Measurements from ENCODE around the gene PPP1R14B. TPM values are rescaled to one million over a fixed set of nuclear protein-coding genes. Genes with fewer than 3 reads are reported as not detected.

Gene PPP1R14B
- total and polyA plus RNA-seq, 2 of the 13 experiments (the other 11 are each of a cell fraction or from before 2014, with no cell fraction given) = 110 to 148 TPM

DNA sequence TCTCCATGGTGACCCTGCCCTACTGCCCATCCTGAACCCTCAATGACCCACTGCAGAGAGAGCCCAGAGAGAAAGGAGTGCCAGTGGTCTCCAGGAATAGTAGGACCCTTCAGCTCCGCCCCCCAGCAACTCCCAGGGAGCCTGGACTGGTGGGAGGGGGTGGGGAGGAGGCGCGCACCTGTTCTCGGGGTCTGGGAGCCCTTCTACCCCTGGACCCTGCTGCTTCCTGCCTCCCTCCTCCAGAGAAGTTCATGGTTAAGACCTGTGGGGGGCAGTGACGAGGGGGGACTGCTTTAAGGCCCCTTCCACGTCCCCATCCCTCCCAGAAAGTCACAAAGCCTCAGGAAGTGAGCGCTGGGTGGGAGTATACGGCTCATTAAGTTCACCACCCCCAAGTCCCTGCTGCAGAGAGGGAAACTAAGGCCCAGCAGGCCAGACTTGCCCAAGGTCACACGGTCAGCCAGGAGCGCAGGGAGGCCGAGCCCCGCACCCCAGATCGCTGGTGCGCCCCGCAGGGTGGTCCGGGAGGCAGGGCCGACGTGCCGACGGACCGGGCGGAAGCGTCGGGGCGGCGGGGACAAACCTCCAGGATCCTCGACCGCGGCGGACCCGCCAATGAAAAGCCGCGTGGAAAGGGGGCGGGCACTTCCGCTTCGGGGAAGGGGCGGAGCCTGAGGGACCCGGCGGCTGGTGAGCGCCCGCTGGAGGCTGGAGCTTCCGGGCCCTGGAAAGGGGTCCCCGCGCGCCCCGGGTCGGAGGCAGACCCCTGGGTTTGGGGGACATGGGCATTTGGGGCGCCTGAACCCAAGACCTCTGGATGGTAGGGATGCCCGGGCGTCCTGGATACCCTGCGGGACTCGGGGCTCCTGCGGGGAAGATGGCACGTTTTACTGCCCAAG lies 20.9 kb downstream of the PPP1R14B start, which contains the start of the genes NUDT22 and TRPT1 (continued):
- TF ChIP-seq, protein P1, sequence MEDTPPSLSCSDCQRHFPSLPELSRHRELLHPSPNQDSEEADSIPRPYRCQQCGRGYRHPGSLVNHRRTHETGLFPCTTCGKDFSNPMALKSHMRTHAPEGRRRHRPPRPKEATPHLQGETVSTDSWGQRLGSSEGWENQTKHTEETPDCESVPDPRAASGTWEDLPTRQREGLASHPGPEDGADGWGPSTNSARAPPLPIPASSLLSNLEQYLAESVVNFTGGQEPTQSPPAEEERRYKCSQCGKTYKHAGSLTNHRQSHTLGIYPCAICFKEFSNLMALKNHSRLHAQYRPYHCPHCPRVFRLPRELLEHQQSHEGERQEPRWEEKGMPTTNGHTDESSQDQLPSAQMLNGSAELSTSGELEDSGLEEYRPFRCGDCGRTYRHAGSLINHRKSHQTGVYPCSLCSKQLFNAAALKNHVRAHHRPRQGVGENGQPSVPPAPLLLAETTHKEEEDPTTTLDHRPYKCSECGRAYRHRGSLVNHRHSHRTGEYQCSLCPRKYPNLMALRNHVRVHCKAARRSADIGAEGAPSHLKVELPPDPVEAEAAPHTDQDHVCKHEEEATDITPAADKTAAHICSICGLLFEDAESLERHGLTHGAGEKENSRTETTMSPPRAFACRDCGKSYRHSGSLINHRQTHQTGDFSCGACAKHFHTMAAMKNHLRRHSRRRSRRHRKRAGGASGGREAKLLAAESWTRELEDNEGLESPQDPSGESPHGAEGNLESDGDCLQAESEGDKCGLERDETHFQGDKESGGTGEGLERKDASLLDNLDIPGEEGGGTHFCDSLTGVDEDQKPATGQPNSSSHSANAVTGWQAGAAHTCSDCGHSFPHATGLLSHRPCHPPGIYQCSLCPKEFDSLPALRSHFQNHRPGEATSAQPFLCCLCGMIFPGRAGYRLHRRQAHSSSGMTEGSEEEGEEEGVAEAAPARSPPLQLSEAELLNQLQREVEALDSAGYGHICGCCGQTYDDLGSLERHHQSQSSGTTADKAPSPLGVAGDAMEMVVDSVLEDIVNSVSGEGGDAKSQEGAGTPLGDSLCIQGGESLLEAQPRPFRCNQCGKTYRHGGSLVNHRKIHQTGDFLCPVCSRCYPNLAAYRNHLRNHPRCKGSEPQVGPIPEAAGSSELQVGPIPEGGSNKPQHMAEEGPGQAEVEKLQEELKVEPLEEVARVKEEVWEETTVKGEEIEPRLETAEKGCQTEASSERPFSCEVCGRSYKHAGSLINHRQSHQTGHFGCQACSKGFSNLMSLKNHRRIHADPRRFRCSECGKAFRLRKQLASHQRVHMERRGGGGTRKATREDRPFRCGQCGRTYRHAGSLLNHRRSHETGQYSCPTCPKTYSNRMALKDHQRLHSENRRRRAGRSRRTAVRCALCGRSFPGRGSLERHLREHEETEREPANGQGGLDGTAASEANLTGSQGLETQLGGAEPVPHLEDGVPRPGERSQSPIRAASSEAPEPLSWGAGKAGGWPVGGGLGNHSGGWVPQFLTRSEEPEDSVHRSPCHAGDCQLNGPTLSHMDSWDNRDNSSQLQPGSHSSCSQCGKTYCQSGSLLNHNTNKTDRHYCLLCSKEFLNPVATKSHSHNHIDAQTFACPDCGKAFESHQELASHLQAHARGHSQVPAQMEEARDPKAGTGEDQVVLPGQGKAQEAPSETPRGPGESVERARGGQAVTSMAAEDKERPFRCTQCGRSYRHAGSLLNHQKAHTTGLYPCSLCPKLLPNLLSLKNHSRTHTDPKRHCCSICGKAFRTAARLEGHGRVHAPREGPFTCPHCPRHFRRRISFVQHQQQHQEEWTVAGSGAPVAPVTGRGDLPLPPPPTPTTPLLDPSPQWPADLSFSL (CRISPR knock-in tag; IDR thresholded peaks at IDR 0.05) = 0 out of 2 replicates have a peak, but pooled peaks have one; percentile 47
- TF ChIP-seq, protein P2, sequence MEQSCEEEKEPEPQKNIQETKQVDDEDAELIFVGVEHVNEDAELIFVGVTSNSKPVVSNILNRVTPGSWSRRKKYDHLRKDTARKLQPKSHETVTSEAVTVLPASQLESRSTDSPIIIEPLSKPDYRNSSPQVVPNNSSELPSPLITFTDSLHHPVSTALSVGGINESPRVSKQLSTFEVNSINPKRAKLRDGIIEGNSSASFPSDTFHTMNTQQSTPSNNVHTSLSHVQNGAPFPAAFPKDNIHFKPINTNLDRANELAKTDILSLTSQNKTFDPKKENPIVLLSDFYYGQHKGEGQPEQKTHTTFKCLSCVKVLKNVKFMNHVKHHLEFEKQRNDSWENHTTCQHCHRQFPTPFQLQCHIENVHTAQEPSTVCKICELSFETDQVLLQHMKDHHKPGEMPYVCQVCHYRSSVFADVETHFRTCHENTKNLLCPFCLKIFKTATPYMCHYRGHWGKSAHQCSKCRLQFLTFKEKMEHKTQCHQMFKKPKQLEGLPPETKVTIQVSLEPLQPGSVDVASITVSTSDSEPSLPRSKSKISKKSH (CRISPR knock-in tag; IDR thresholded peaks at IDR 0.05; ENCODE audit: borderline replicate concordance) = no peak
- TF ChIP-seq ZNF331 (CRISPR knock-in tag; IDR thresholded peaks at IDR 0.05) = peak; percentile 67; the same call in 1 of the 2 replicates
- TF ChIP-seq HOXA3 (CRISPR knock-in tag; IDR thresholded peaks at IDR 0.05) = peak; percentile 65; the same call in 1 of the 2 replicates
- no peak for TF ChIP-seq ZNF234 (CRISPR knock-in tag; conservative IDR thresholded peaks at IDR 0.05)
- peak; percentile 82 for TF ChIP-seq POLR2AphosphoS5 (IDR thresholded peaks at IDR 0.05; ENCODE audit: low read depth, low read length)
- no peak; the same call in 1 of the 2 replicates for TF ChIP-seq ZNF713 (CRISPR knock-in tag; IDR thresholded peaks at IDR 0.05)
- 0 out of 2 replicates have a peak, but pooled peaks have one; percentile 79 for TF ChIP-seq ZNF788 (CRISPR knock-in tag; IDR thresholded peaks at IDR 0.05; ENCODE audit: borderline replicate concordance)
- no peak for TF ChIP-seq TEAD2 (CRISPR knock-in tag; IDR thresholded peaks at IDR 0.05)
- 0 out of 2 replicates have a peak, but pooled peaks have one; percentile 26 for TF ChIP-seq MIER2 (CRISPR knock-in tag; IDR thresholded peaks at IDR 0.05)
- TF ChIP-seq, protein P3, sequence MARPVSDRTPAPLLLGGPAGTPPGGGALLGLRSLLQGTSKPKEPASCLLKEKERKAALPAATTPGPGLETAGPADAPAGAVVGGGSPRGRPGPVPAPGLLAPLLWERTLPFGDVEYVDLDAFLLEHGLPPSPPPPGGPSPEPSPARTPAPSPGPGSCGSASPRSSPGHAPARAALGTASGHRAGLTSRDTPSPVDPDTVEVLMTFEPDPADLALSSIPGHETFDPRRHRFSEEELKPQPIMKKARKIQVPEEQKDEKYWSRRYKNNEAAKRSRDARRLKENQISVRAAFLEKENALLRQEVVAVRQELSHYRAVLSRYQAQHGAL (CRISPR knock-in tag; IDR thresholded peaks at IDR 0.05; ENCODE audit: not compliant biosample characterization) = peak; percentile 21
- TF ChIP-seq ZNF547 (CRISPR knock-in tag; IDR thresholded peaks at IDR 0.05) = no peak; the same call in 1 of the 2 replicates
- TF ChIP-seq, protein P4, sequence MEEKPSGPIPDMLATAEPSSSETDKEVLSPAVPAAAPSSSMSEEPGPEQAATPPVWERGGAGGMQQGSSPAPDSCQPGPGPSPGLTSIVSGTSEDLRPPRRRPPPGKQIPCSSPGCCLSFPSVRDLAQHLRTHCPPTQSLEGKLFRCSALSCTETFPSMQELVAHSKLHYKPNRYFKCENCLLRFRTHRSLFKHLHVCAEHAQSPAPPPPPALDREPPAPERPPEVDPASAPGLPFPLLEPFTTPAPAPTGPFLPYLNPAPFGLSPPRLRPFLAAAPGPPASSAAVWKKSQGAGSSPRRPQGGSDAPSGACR (CRISPR knock-in tag; IDR thresholded peaks at IDR 0.05) = 0 out of 2 replicates have a peak, but pooled peaks have one; percentile 72
- TF ChIP-seq CREM (IDR thresholded peaks at IDR 0.05) = peak; percentile 29; the same call in 1 of the 2 replicates
- no peak for TF ChIP-seq CREM (CRISPR knock-in tag; IDR thresholded peaks at IDR 0.05)
- TF ChIP-seq ZBTB38 (CRISPR knock-in tag; IDR thresholded peaks at IDR 0.05) = no peak; the same call in 1 of the 2 replicates

All from HepG2 (cell line).